Suprapubic skin (tissue), 4 donors: ENCODE measurements around the gene ARHGEF25. TPM values are rescaled to one million over a fixed set of nuclear protein-coding genes. Genes with fewer than 3 reads are reported as not detected.

Source experiments
- DNase-seq, 2 donors: peaks; one replicate each; pipeline ENCODE4 v3.0.0-alpha.2; 2019; ENCODE audit warnings: low spot score in 2 of 2
- H3K27ac ChIP-seq: fragments of 200-600 bp; sonication (generic); one replicate; pipeline ENCODE4 v1.5.1; 2019
- H3K27me3 ChIP-seq: fragments of 200-600 bp; sonication (generic); one replicate; pipeline ENCODE4 v1.5.1; 2019
- H3K36me3 ChIP-seq: fragments of 200-600 bp; sonication (generic); one replicate; pipeline ENCODE4 v1.5.1; 2019
- H3K4me1 ChIP-seq: fragments of 200-600 bp; sonication (generic); one replicate; pipeline ENCODE4 v1.5.1; 2019
- H3K4me3 ChIP-seq: fragments of 200-600 bp; sonication (generic); one replicate; pipeline ENCODE4 v1.5.1; 2019; ENCODE audit warnings: mild to moderate bottlenecking
- H3K9me3 ChIP-seq: fragments of 200-600 bp; sonication (generic); one replicate; pipeline ENCODE4 v1.5.1; 2019
- CTCF ChIP-seq, 2 donors: fragments of 200-600 bp in 1 of 2; fragments of 450-650 bp in 1 of 2; sonication (generic) in 1 of 2; IDR thresholded peaks; one replicate each; pipeline ENCODE4 v1.5.1; 2016 to 2019; ENCODE audit warnings: antibody characterized with exemption in 2 of 2, mild to moderate bottlenecking in 1 of 2, moderate library complexity in 1 of 2
- EP300 ChIP-seq: sonication (generic); formaldehyde crosslinking; IDR thresholded peaks from one replicate; pipeline ENCODE4 v1.6.1; 2017; ENCODE audit warnings: antibody characterized with exemption
- POLR2A ChIP-seq, 2 donors: fragments of 450-650 bp; IDR thresholded peaks; one replicate each; pipeline ENCODE4 v1.6.1; 2017; ENCODE audit warnings: antibody characterized with exemption in 2 of 2, mild to moderate bottlenecking in 2 of 2, moderate library complexity in 2 of 2
- POLR2AphosphoS5 ChIP-seq, 3 donors: sonication (generic); formaldehyde crosslinking; IDR thresholded peaks; one replicate each; pipeline ENCODE4 v1.6.1; 2017; ENCODE audit warnings: antibody characterized with exemption in 3 of 3
- WGBS: methylation state at CpG from one replicate; pipeline ENCODE4 v1.1.5; 2018; 5-methylcytosine and 5-hydroxymethylcytosine counted together
- total RNA-seq, 4 donors: library from RNA; depleted of rRNA; stranded (reverse); fragments of >200 nt; gene quantifications; one replicate each; pipeline ENCODE4 v1.1.0, GENCODE V29; 2016

Gene ARHGEF25
- total RNA-seq, 4 donors from 2014 or later = 4.0 to 13.3 (median 7.9) TPM

GRCh38 chr12:57581802-57582201 lies 29.4 kb upstream of the ARHGEF25 start:
- TF ChIP-seq POLR2A (IDR thresholded peaks at IDR 0.05) (no peak), POLR2AphosphoS5 (IDR thresholded peaks at IDR 0.05) (no peak), EP300 (no peak), CTCF (IDR thresholded peaks at IDR 0.05) (no peak)

GRCh38 chr12:57582440-57582839 lies 28.8 kb upstream of the ARHGEF25 start:
- Histone ChIP-seq H3K4me3 (no peak overlapping the region), H3K4me1 (no peaks in the 10 kb centered on the region), H3K27ac (no peak overlapping the region), H3K27me3 (peaks cover 5% of the 10 kb centered on the region), H3K36me3 (no peaks in the 10 kb centered on the region), H3K9me3 (no peaks in the 10 kb centered on the region)
- DNase-seq = no peak
- 100% methylated on average over 1 of the region's 1 CpG for WGBS
- TF ChIP-seq POLR2AphosphoS5 (IDR thresholded peaks at IDR 0.05) (no peak), EP300 (no peak)

More at GRCh38 chr12:57581802-57582201, 29.4 kb upstream of the ARHGEF25 start:
- Histone ChIP-seq H3K27ac (no peak overlapping the region), H3K4me1 (no peaks in the 10 kb centered on the region), H3K9me3 (no peaks in the 10 kb centered on the region), H3K36me3 (no peaks in the 10 kb centered on the region), H3K27me3 (peaks cover 5% of the 10 kb centered on the region), H3K4me3 (no peak overlapping the region)
- no peak for DNase-seq
- WGBS = 75% methylated on average over 1 of the region's 1 CpG

- peaks cover 11% of the 10 kb centered on the region for H3K27me3 ChIP-seq
- H3K4me3 ChIP-seq = no peak overlapping the region
- H3K4me1 ChIP-seq = no peaks in the 10 kb centered on the region
- 42% methylated on average over 13 of the region's 13 CpGs for WGBS
- H3K36me3 ChIP-seq = no peaks in the 10 kb centered on the region
- no peaks in the 10 kb centered on the region for H3K9me3 ChIP-seq
- no peak overlapping the region for H3K27ac ChIP-seq
- no peak for DNase-seq
- TF ChIP-seq CTCF (IDR thresholded peaks at IDR 0.05) (peak; percentile 87 to 90), POLR2A (IDR thresholded peaks at IDR 0.05) (no peak)
Measured at GRCh38 chr12:57583008-57583831, 28.0 kb upstream of the ARHGEF25 start.

GRCh38 chr12:57584050-57584449 lies 27.2 kb upstream of the ARHGEF25 start:
- WGBS = 100% methylated on average over 2 of the region's 2 CpGs
- Histone ChIP-seq H3K27ac (no peak overlapping the region), H3K9me3 (no peaks in the 10 kb centered on the region), H3K36me3 (no peaks in the 10 kb centered on the region), H3K4me3 (no peak overlapping the region), H3K27me3 (peaks cover 12% of the 10 kb centered on the region), H3K4me1 (no peaks in the 10 kb centered on the region)
- TF ChIP-seq POLR2AphosphoS5 (IDR thresholded peaks at IDR 0.05) = no peak
- TF ChIP-seq POLR2A (IDR thresholded peaks at IDR 0.05) = no peak
- TF ChIP-seq EP300 = no peak
- no peak for TF ChIP-seq CTCF (IDR thresholded peaks at IDR 0.05)
- no peak for DNase-seq

GRCh38 chr12:57584690-57585089 lies 26.5 kb upstream of the ARHGEF25 start:
- Histone ChIP-seq H3K27ac (no peak overlapping the region), H3K36me3 (no peaks in the 10 kb centered on the region), H3K4me3 (no peak overlapping the region), H3K9me3 (no peaks in the 10 kb centered on the region), H3K4me1 (no peaks in the 10 kb centered on the region), H3K27me3 (peaks cover 12% of the 10 kb centered on the region)
- DNase-seq = no peak
- no peak for TF ChIP-seq POLR2AphosphoS5 (IDR thresholded peaks at IDR 0.05)
- TF ChIP-seq EP300 = no peak
- TF ChIP-seq CTCF (IDR thresholded peaks at IDR 0.05) = no peak
- no peak for TF ChIP-seq POLR2A (IDR thresholded peaks at IDR 0.05)
